ENCODE results near the gene MYLK2.

DNA sequence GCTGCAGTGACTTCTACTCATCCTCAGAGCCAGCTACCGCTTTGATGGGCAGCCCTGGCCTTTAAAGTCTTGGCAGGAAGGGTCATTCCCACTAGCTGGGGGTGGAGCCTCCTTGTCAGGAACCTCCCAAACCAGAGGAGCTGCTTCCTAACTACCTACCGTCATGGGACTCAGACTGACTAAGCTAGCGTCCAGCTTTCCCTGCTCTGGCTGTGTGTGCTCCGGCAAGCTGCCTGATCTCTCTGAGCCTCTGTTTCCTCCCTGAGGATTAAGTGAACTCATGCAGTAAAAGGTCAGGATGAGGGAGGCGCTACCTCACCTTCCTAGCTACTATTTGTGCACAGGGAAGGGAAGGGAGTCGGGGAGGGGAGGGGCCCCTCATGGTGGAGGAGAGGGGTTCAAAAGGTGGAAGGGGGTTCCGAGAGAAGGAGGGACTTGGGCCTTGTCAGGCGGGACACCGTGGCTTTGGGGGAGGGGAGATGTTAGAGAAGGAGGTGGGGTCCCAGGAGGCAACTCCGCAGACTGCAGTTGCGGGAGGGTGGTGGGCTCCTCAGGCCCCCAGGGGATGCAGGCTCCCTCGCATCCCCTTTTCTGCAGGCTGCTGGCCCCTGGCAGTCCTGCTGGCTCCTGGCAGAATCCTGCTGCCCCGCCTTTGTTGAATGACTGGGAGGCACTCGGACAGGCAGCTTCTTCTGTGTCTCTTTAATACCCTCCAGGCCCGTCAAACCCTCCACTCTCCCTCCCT is 41.4 kb downstream of the MYLK2 start:
- TF ChIP-seq, protein P1, sequence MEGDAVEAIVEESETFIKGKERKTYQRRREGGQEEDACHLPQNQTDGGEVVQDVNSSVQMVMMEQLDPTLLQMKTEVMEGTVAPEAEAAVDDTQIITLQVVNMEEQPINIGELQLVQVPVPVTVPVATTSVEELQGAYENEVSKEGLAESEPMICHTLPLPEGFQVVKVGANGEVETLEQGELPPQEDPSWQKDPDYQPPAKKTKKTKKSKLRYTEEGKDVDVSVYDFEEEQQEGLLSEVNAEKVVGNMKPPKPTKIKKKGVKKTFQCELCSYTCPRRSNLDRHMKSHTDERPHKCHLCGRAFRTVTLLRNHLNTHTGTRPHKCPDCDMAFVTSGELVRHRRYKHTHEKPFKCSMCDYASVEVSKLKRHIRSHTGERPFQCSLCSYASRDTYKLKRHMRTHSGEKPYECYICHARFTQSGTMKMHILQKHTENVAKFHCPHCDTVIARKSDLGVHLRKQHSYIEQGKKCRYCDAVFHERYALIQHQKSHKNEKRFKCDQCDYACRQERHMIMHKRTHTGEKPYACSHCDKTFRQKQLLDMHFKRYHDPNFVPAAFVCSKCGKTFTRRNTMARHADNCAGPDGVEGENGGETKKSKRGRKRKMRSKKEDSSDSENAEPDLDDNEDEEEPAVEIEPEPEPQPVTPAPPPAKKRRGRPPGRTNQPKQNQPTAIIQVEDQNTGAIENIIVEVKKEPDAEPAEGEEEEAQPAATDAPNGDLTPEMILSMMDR (conservative IDR thresholded peaks at IDR 0.05): no peak
- no peak for TF ChIP-seq EZH2 (IDR thresholded peaks at IDR 0.05; ENCODE audit: low read depth)

Data from PC-9 (cell line).